ENCODE data around the gene DPH3.

Gene DPH3

GRCh38 chr3:16279010-16279801 is 14.5 kb upstream of the DPH3 start:
- no peak for TF ChIP-seq SPI1 (IDR thresholded peaks at IDR 0.05; ENCODE audit: low read depth, low read length)
- FAIRE-seq (no peak), DNase-seq (ENCODE audit: insufficient read length, low spot score) (no peak)

- FAIRE-seq (no peak), DNase-seq (ENCODE audit: insufficient read length, low spot score) (no peak)
- TF ChIP-seq SPI1 (IDR thresholded peaks at IDR 0.05; ENCODE audit: low read depth, low read length) (no peak), POLR2AphosphoS5 (IDR thresholded peaks at IDR 0.05; ENCODE audit: low read depth, low read length) (no peak), PAX5 (IDR thresholded peaks at IDR 0.05; ENCODE audit: insufficient read depth, low read length, severe bottlenecking) (no peak), POU2F2 (IDR thresholded peaks at IDR 0.05; ENCODE audit: low read depth, low read length) (no peak), POLR2A (IDR thresholded peaks at IDR 0.05; ENCODE audit: low read depth, low read length) (no peak), TAF1 (IDR thresholded peaks at IDR 0.05; ENCODE audit: low read depth, low read length) (no peak)
Measured at GRCh38 chr3:16277471-16277870, 12.7 kb upstream of the DPH3 start.

GRCh38 chr3:16273867-16274266 is 9.1 kb upstream of the DPH3 start:
- TF ChIP-seq PAX5 (IDR thresholded peaks at IDR 0.05; ENCODE audit: insufficient read depth, low read length, severe bottlenecking): no peak
- no peak for TF ChIP-seq TAF1 (IDR thresholded peaks at IDR 0.05; ENCODE audit: low read depth, low read length)
- no peak for TF ChIP-seq POLR2AphosphoS5 (IDR thresholded peaks at IDR 0.05; ENCODE audit: low read depth, low read length)
- no peak for TF ChIP-seq SPI1 (IDR thresholded peaks at IDR 0.05; ENCODE audit: low read depth, low read length)
- no peak for TF ChIP-seq POU2F2 (IDR thresholded peaks at IDR 0.05; ENCODE audit: low read depth, low read length)
- no peak for TF ChIP-seq POLR2A (IDR thresholded peaks at IDR 0.05; ENCODE audit: low read depth, low read length)
- no peak for FAIRE-seq
- DNase-seq (ENCODE audit: insufficient read length, low spot score): no peak

GRCh38 chr3:16272588-16272987 is 7.8 kb upstream of the DPH3 start:
- FAIRE-seq (no peak), DNase-seq (ENCODE audit: insufficient read length, low spot score) (no peak)

GRCh38 chr3:16270855-16271254 is 6.1 kb upstream of the DPH3 start:
- no peak for DNase-seq (ENCODE audit: insufficient read length, low spot score)
- TF ChIP-seq POU2F2 (IDR thresholded peaks at IDR 0.05; ENCODE audit: low read depth, low read length) (no peak), SPI1 (IDR thresholded peaks at IDR 0.05; ENCODE audit: low read depth, low read length) (no peak), POLR2A (IDR thresholded peaks at IDR 0.05; ENCODE audit: low read depth, low read length) (no peak), PAX5 (IDR thresholded peaks at IDR 0.05; ENCODE audit: insufficient read depth, low read length, severe bottlenecking) (no peak), POLR2AphosphoS5 (IDR thresholded peaks at IDR 0.05; ENCODE audit: low read depth, low read length) (no peak), TAF1 (IDR thresholded peaks at IDR 0.05; ENCODE audit: low read depth, low read length) (no peak)
- no peak for FAIRE-seq

More at GRCh38 chr3:16272588-16272987, 7.8 kb upstream of the DPH3 start:
- TF ChIP-seq POLR2A (IDR thresholded peaks at IDR 0.05; ENCODE audit: low read depth, low read length): no peak

- TF ChIP-seq POU2F2 (IDR thresholded peaks at IDR 0.05; ENCODE audit: low read depth, low read length) (no peak), TAF1 (IDR thresholded peaks at IDR 0.05; ENCODE audit: low read depth, low read length) (no peak), SPI1 (IDR thresholded peaks at IDR 0.05; ENCODE audit: low read depth, low read length) (no peak), POLR2A (IDR thresholded peaks at IDR 0.05; ENCODE audit: low read depth, low read length) (no peak), PAX5 (IDR thresholded peaks at IDR 0.05; ENCODE audit: insufficient read depth, low read length, severe bottlenecking) (no peak), POLR2AphosphoS5 (IDR thresholded peaks at IDR 0.05; ENCODE audit: low read depth, low read length) (no peak)
- no peak for DNase-seq (ENCODE audit: insufficient read length, low spot score)
- no peak for FAIRE-seq
Measured at GRCh38 chr3:16266714-16267113, 2.0 kb upstream of the DPH3 start.

- FAIRE-seq: no peak
- TF ChIP-seq POLR2AphosphoS5 (IDR thresholded peaks at IDR 0.05; ENCODE audit: low read depth, low read length) (no peak), POU2F2 (IDR thresholded peaks at IDR 0.05; ENCODE audit: low read depth, low read length) (no peak), PAX5 (IDR thresholded peaks at IDR 0.05; ENCODE audit: insufficient read depth, low read length, severe bottlenecking) (no peak), SPI1 (IDR thresholded peaks at IDR 0.05; ENCODE audit: low read depth, low read length) (no peak), TAF1 (IDR thresholded peaks at IDR 0.05; ENCODE audit: low read depth, low read length) (no peak), POLR2A (IDR thresholded peaks at IDR 0.05; ENCODE audit: low read depth, low read length) (no peak)
- no peak for DNase-seq (ENCODE audit: insufficient read length, low spot score)
Measured at GRCh38 chr3:16265455-16265786, 678 bp upstream of the DPH3 start.

GRCh38 chr3:16264174-16264707 is 502 bp downstream of the DPH3 start:
- peak; percentile 60 for TF ChIP-seq POLR2AphosphoS5 (IDR thresholded peaks at IDR 0.05; ENCODE audit: low read depth, low read length)
- TF ChIP-seq POLR2A (IDR thresholded peaks at IDR 0.05; ENCODE audit: low read depth, low read length): no peak
- no peak for TF ChIP-seq POU2F2 (IDR thresholded peaks at IDR 0.05; ENCODE audit: low read depth, low read length)
- TF ChIP-seq SPI1 (IDR thresholded peaks at IDR 0.05; ENCODE audit: low read depth, low read length): no peak
- no peak for TF ChIP-seq PAX5 (IDR thresholded peaks at IDR 0.05; ENCODE audit: insufficient read depth, low read length, severe bottlenecking)
- TF ChIP-seq TAF1 (IDR thresholded peaks at IDR 0.05; ENCODE audit: low read depth, low read length): no peak

GRCh38 chr3:16262174-16262573 is 2.6 kb downstream of the DPH3 start:
- no peak for TF ChIP-seq POLR2AphosphoS5 (IDR thresholded peaks at IDR 0.05; ENCODE audit: low read depth, low read length)
- no peak for TF ChIP-seq TAF1 (IDR thresholded peaks at IDR 0.05; ENCODE audit: low read depth, low read length)
- no peak for TF ChIP-seq POLR2A (IDR thresholded peaks at IDR 0.05; ENCODE audit: low read depth, low read length)
- TF ChIP-seq POU2F2 (IDR thresholded peaks at IDR 0.05; ENCODE audit: low read depth, low read length): no peak
- TF ChIP-seq SPI1 (IDR thresholded peaks at IDR 0.05; ENCODE audit: low read depth, low read length): peak; percentile 34; the same call in 1 of the 2 replicates
- no peak for TF ChIP-seq PAX5 (IDR thresholded peaks at IDR 0.05; ENCODE audit: insufficient read depth, low read length, severe bottlenecking)
- FAIRE-seq: no peak
- no peak for DNase-seq (ENCODE audit: insufficient read length, low spot score)

More at GRCh38 chr3:16264174-16264707, 502 bp downstream of the DPH3 start:
- FAIRE-seq: no peak
- no peak for DNase-seq (ENCODE audit: insufficient read length, low spot score)

GRCh38 chr3:16260046-16260445 is 4.7 kb downstream of the DPH3 start:
- DNase-seq (ENCODE audit: insufficient read length, low spot score) (no peak), FAIRE-seq (no peak)
- TF ChIP-seq POLR2A (IDR thresholded peaks at IDR 0.05; ENCODE audit: low read depth, low read length) (no peak), POU2F2 (IDR thresholded peaks at IDR 0.05; ENCODE audit: low read depth, low read length) (no peak), PAX5 (IDR thresholded peaks at IDR 0.05; ENCODE audit: insufficient read depth, low read length, severe bottlenecking) (no peak), POLR2AphosphoS5 (IDR thresholded peaks at IDR 0.05; ENCODE audit: low read depth, low read length) (no peak), TAF1 (IDR thresholded peaks at IDR 0.05; ENCODE audit: low read depth, low read length) (no peak), SPI1 (IDR thresholded peaks at IDR 0.05; ENCODE audit: low read depth, low read length) (no peak)

Measured in GM12891 (cell line).